ENCODE measurements around the gene ITFG1.
"Not testable (repeated sequence)": the region's sequence is repeated elsewhere in the genome, so short reads cannot be mapped to it uniquely, and the experiment has no call there.

The ITFG1 gene

GRCh38 chr16:47229053-47230050, 231.5 kb downstream of the ITFG1 start:
- DNase-seq, result no peak

GRCh38 chr16:47228241-47228640, 232.6 kb downstream of the ITFG1 start:
- DNase-seq, result no peak

DNA sequence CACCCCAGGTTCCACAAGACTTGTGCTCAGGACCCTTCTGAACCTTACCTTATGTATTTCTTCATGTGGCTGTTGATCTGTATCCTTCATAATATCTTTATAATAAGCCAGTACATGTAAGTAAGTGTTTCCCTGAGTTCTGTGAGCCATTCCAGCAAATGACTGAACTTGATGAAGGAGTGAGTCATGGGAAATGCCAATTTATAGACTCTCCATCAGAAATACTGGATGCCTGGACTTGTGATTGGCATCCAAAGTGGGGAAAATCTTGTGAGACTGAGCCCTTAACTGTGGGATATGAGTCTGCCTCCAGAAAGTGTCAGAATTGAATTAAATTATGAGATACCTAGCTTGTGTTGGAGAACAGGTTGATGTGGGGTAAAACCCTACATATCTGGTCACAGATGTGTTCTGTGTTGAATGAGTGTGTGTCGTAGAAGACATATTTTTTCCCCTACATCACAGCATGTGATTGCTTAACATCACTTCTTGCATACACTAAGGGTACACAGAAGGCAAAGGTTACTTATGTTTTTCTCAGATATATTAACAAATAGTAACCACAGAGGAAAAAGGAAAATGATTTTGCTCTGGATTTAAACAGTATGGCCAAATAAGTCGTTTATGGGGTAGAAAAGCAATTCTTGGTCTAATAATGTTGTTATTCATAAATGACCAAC, 247.0 kb downstream of the ITFG1 start:
- DNase-seq, result no peak

- no peak for DNase-seq
Observed at GRCh38 chr16:47211218-47211617, 249.6 kb downstream of the ITFG1 start.

DNA sequence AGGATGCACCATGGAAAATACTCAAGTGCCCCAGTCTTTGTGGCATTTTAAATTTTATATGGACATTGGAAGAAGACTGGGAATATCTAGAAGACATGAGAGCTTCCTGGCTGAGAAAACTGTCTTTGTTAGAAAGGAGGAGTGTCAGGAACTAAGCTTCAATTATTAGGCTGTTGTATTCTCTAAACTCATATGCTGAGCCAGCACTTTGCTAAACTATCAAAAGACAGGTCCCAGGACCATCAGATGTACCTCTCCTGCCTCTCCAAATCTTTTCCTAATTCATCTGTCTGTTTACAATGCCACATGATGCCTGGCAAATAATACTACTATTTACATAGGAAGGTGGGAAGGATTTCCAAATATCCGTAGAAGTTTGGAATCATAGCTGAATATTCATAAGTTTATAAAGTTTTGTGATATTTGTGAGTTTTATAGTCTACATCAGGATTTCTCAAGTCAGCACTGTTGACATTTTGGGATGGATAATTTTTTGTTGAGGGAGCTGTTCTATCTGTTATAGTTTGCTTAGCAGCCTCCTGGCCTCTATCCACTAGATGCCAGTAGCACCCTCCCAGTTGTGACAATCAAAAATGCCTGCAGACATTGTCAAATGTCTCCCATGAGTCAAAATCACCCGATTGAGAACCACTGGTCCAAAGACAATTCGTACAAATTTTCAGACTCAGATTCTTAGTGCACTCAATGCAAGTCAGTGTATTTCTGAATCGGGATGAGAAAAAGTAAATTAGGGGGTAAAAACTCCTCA, 255.9 kb downstream of the ITFG1 start:
- no peak for DNase-seq

- DNase-seq, result not testable (repeated sequence)
Observed at GRCh38 chr16:47203433-47203832, 257.4 kb downstream of the ITFG1 start.

DNA sequence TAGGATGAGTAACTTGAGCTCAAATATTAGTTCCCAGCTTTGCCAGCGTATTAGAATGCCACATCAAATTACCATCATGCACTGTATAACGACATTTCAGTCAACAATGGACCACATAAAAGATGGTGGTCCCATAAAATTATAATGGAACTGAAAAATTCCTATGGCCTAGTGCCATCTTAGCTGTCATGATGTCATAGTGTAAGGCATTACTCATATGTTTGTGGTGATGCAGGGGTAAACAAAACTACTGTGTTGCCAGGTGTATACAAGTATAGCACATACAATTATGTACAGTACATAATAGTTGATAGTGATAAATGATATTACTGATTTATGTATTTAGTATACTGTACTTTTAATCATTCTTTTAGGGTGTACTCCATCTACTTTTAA, 262.7 kb downstream of the ITFG1 start:
- no peak for DNase-seq

GRCh38 chr16:47197536-47198179, 263.2 kb downstream of the ITFG1 start:
- no peak for DNase-seq

DNA sequence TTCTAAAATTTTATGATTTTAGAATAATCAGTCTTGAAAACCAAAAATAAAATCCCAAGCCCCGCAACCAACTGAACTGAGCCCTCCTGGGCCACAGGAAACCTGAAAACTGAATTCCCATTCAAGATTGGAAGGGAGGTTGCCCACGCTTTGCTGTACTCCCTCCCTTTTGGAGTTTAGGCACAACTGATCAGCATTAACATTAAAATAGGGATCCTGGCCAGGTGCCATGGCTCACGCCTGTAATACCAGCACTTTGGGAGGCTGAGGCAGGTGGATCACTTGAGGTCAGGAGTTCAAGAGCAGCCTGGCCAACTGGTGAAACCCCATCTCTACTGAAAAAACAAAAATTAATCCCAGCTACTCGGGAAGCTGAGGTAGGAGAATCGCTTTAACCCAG, 264.4 kb downstream of the ITFG1 start:
- no peak for DNase-seq

DNA sequence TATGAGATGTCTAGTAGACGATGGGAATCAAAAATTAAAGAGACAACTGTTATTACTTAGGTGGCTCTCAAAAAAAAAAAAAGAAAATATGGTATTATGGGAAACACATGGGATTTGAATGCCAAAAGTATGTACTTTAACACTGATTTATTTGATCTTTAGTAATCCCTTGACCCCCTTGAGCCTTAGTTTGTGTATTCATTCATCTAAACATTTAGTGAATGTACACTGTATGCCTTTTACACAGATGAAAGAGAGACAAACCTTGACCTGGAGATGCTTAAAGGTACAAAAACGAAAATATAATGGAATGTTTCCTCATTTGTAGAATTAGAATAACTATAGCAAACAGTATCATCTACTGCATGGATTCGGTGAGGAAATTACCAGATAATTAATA, 278.5 kb downstream of the ITFG1 start:
- no peak for DNase-seq

DNA sequence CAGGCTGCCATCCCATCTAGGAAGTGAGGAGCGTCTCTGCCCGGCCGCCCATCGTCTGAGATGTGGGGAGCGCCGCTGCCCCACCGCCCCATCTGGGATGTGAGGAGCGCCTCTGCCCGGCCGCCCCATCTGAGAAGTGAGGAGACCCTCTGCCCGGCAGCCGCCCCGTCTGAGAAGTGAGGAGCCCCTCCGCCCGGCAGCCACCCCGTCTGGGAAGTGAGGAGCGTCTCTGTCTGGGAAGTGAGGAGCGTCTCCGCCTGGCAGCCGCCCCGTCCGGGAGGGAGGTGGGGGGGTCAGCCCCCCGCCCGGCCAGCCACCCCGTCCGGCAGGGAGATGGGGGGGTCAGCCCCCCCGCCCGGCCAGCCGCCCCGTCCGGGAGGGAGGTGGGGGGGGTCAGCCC, 279.8 kb downstream of the ITFG1 start:
- not testable (repeated sequence) for DNase-seq

- no peak for DNase-seq
Observed at GRCh38 chr16:47180073-47180472, 280.8 kb downstream of the ITFG1 start.

- DNase-seq, result no peak
Observed at GRCh38 chr16:47175152-47175551, 285.7 kb downstream of the ITFG1 start.

DNA sequence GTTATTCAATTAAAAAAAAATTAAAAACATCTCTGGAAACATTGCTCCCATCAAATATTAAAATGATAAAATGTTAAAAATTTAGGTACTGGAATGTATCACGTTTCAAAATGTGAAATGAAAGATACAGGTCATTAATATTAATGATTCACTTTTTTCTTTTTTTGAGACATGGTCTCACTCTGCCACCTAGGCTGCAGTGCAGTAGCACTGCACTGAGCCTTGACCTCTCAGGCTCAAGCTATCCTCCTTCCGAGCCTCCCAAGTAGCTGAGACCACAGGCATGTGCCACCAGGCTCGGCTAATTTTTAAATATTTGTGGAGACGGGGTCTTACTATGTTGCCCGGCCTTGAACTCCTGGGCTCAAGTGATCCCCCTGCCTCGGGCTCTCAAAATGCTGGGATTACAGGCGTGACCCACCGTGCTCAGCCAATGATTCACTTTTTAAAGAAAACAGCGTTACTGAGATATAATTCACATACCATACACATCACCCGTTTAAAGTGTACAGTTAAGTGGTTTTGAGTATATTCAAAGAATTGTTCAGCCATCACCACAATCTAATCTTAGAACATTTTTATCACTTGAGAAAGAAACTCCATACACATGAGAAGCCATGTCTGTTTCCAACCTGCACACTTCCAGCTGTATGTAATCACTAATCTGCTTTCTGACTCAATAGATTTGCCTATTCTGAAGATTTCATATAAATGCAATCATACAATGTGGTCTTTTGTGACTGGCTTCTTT, 298.0 kb downstream of the ITFG1 start:
- DNase-seq, result no peak

GRCh38 chr16:47161464-47161863, 299.4 kb downstream of the ITFG1 start:
- no peak for DNase-seq

DNA sequence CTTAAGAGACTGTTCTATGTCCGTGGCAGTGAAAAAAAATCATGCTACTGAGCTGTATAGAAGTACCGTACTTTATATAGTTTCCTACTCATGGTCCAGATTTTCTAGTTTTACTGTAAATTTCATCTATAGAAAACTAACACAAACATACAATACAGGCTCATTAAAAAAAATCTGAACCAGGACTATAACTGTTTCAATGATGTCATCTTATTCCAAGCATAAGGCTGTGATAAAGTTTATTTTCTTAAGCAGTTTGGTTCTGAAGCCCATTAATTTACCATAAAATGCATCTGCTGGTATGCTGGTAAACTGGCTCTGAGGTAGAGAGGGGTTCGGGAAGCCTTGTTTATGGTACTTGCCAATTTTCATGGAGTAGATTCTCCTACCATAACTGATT, 300.4 kb downstream of the ITFG1 start:
- no peak for DNase-seq

GRCh38 chr16:47158992-47159391, 301.9 kb downstream of the ITFG1 start:
- DNase-seq, result no peak

GRCh38 chr16:47156680-47157215, 304.1 kb downstream of the ITFG1 start:
- DNase-seq, result no peak

GRCh38 chr16:47152501-47152900, 308.4 kb downstream of the ITFG1 start:
- DNase-seq, result not testable (repeated sequence)

GRCh38 chr16:47150067-47150466, 310.8 kb downstream of the ITFG1 start:
- DNase-seq, result no peak

GRCh38 chr16:47144559-47144877, 316.3 kb downstream of the ITFG1 start:
- DNase-seq, result no peak
